Fibroblast of the conjunctiva (primary cell): ENCODE measurements around the gene MTUS2.
"Not testable (repeated sequence)": the region's sequence is repeated elsewhere in the genome, so short reads cannot be mapped to it uniquely, and the experiment has no call there.

Source experiments
- DNase-seq: peaks from one replicate; pipeline ENCODE4 v3.0.0-alpha.2; 2010; ENCODE audit warnings: low read depth

The MTUS2 gene

DNA sequence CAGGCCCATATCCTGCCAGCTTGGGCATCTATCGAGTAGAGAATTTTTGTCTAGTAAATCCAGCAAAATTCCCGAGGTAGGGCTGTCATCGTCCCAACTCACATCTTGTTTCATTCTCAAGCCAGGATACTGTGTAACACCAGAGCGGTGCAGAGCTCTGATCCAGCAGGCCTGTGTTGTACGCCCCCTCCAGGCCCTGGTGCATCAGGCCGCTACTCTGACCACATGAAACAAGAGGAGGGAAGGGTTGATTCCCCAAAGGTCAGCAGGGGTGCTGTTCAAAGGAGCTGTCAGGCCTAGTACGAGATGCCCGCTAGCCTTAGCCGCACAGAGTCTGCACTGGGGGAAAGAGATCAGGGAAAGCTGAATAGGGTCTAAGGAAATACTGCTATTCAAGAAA, 499.3 kb downstream of the MTUS2 start:
- DNase-seq, result no peak

DNA sequence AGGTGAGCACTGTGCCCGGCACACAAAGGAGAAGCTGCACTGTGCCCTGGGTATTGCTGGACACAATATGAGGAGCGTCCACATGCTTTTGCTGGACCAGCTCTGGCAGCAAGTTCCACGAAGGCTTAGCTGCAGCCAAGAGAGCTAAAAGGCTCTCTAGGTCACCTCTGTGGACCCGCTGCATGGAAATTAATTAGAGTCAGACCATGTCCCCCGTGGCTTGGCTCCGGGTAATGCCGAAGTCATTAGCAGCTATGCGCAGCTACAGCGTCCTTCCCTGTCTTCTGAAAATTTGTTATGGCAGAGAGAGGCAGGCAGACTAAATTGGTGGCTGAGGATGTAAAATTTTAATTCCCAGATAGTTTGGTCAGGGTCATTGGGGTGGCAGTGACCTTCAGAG, 503.8 kb downstream of the MTUS2 start:
- DNase-seq, result no peak

DNA sequence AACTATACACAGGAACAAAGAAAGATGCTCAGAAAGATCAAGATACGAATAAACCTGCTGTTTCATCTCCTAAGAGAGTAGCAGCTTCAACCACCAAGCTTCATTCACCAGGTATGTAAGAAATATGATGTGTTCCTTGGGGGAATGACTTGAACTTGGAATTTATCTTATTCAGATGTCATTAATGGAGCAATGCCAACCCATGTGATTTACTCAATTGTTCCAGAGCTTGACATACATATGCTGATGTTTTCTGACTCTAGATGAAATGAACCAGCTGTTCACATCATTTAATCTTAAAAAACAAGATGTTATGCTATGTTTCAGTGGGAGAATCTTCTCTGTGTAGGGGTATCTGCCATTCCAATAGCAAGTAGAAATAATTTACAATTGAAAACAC, 504.5 kb downstream of the MTUS2 start:
- no peak for DNase-seq

DNA sequence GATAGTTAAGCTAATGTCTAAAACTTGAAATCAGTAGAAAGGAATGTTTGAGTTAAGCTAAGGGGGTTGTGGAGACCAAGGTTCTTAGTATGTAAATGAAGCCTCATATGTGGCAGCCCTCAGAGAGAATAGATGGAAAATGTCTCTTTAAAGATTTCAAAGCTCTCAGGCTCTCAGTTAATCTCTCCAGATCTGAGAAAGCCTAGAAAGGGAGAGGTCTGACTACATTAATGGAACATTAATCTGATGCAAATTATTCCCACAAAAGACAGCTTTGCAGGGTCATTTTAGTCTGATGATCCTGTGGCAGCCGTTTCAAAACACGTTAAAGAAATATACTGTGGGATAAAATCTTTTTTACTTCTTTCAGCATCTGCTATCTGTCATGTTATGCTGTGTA, 508.4 kb downstream of the MTUS2 start:
- DNase-seq, result no peak

DNA sequence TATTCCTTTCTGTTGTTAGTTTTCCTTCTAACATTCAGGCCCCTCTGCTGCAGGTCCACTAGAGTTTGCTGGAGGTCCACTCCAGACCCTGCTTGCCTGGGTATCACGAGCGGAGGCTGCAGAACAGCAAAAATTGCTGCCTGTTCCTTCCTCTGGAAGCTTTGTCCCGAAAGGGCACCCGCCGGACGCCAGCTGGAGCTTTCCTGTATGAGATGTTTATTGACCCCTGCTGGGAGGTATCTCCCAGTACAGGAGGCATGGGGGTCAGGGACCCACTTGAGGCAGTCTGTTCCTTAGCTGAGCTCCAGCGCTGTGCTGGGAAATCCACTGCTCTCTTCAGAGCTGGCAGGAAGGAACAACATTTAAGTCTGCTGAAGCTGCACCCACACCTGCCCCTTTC, 516.2 kb downstream of the MTUS2 start:
- no peak for DNase-seq

DNA sequence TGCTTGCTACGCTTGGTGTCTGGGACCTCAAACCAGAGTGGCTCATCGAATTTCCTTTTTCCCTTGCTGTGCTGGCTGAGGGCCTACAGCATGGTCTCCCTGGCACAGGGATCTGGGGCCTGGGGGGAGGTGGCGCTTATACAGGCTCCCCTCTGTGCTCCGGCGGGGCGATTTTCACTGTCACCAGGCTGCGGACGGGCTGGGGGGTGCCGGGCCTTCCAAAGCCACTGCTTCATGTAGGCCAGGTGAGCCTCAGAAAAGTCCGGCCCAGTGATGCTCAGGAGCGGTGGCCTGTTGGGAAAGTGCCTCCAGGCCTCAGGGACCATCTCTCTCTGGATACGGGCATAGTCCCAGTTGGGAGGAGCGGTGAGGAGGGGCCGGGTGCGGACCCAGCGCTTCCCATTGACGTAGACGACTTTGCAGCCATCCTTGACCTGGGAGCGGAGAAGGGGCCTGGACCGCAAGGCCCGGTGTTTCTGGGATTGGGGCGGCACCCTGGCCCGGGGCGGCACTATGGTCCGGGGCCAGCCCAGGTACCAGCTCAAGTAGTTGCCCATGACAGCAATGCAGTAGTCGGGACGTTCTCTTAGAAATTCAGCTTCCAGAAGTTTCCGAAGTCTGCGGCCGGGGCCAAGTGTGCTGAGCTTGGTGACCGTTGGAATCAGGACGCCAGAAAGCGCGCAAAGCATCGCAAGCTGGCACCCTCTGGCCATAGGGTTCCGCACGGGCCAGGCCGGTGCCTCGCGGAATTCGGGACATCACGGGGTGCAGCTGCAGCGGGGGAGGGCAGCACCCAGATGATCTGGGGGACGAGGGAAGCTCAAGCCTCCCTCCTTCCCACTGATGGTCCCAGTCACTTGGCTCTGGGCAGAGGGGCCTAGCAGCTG, 519.5 kb downstream of the MTUS2 start:
- no peak for DNase-seq

DNA sequence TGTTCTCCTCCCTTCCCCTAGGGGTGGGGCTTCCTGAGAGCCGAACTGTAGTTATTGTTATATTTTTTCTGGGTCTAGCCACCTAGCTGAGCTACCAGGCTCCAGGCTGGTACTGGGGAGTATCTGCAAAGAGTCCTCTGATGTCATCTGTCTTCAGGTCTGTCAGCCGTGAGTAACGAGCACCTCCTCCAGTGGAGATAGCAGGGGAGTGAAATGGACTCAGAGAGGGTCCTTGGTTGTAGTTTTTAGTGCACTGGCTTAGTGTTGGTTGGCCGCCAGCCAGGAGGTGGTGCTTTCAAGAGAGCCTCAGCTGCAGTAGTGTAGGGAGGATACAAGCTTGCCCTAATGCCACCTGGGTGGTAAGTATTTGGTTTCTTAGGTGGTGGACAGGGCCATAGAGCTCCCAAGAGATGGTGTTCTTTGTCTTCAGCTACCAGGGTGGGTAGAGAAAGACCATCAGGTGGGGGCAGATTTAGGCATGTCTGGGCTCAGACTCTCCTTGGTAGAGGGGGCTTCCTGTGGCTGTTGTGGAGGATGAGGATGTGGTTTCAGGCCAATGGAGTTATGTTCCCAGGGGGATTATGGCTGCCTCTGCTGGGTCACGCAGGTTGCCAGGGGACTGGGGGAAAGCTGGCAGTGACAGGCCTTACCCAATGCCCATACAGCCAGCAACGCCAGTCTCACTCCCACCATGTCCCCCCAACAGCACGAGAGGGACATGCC, 525.9 kb downstream of the MTUS2 start:
- DNase-seq, result not testable (repeated sequence)

DNA sequence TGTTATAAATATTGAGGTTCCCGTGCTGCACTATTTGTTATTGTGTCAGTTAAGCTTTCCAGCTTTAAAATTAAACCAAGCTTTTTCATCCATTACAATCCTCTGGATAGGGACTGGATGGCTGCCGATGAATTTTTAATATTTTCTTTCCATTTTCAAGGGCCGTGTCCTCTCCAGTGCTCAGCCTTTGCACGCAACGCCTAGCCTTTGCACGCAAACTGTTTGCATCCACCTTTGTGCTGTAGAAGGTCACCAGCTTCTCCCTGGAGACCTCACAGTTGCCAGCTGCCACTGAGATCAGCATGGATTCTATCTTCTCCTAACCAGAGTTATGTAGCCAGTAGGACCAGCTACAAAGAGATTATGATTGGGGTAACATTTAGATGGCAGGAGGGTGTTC, 534.9 kb downstream of the MTUS2 start:
- DNase-seq, result no peak

DNA sequence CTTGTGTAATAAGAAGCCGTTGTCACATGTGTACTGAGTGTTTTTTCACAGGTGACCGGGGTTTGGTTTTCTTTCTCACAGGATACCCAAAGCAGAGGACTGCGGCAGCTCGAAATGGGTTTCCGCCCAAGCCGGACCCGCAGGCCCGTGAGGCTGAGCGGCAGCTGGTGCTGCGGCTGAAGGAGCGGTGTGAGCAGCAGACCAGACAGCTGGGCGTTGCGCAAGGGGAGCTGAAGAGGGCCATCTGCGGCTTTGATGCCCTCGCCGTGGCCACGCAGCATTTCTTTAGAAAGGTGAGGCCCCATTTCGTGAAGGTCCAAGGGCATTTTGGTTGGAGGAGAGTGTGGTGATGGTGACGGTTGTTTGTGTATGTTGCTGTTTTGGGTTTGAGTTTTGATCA, 539.0 kb downstream of the MTUS2 start:
- no peak for DNase-seq

DNA sequence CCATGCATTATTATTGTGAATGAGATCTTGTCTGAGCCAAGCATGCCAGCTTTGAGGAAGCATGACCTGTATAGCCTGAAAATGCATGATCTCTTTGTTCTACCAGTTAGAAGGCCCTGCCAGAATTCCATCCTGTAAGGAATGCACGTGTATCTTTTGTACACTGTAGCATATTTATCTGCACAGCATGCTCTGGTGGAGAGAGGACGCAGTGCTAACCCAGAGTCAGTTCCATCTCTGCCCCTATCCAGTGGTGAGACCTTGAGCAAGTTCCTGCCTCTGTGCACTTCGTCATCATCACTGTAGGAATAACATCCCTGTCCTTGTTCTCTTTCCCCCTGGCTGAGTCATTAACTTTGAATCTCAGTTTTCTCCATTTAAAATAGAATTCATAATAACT, 541.6 kb downstream of the MTUS2 start:
- DNase-seq, result no peak

DNA sequence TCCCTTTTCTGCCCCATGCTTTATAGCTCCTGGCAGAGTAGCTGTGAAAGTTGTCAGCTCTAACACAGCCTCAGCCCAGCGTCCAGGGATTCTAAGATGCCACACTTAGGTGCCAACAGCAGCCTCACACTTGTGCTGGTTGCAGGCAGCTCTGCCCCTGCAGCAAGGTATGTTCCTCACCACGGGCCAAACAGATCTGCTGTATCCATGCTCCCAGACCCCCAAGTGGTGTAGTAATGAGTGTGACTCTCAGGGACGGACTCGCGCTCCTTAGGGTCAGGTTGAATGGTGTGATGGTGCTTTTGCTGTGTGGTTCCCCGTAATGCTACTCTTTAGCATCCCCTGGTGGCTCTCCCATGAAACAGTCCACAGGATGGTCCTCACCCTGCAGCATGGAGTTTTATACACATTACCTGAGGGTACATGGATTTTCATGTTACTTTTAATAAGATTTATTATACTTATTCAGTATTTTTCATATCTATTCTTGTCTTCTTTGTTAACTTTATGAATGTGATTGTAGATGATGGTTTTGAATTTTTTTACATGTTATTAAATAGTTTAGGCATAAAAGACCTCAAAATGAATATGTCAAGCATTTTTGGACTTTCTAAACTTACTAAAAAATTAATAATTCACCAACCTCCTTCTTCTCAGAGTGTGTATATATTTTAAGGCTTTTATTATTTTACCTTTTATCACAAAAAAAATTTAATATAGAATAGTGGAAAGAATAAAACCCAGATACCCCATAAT, 542.9 kb downstream of the MTUS2 start:
- peak; percentile 37 for DNase-seq

DNA sequence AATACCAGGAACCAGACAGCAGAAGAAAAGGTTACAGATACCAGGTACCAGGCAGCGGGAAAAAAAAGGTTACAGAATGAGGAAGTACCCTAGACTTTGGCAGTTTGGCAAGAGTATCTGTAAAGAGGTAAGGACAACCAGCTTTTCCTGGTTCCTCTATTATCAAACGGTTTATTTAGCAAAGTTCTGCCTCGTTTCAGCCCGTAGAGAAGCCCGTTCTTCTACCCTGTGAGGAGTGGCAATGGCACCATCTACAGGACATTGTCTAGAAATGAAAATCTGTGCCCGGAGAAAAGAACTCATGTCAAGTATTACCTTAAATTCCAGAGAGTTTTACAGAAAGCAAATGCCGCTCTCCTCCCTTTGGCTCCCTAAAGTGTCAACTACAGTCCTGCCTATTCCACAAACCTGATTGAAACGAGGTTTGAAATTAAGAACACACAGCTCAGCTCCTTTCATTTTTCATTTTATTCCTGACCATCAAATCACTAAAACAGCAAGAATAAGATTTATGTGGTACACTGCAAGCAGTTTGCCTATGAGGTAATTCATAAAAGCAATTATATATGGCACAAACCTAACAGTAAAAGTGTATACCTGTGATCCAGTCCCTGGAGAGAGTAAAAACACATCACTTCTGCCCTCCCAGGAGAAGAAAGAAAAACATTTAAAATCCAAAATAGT, 549.1 kb downstream of the MTUS2 start:
- DNase-seq, result peak; percentile 30

DNA sequence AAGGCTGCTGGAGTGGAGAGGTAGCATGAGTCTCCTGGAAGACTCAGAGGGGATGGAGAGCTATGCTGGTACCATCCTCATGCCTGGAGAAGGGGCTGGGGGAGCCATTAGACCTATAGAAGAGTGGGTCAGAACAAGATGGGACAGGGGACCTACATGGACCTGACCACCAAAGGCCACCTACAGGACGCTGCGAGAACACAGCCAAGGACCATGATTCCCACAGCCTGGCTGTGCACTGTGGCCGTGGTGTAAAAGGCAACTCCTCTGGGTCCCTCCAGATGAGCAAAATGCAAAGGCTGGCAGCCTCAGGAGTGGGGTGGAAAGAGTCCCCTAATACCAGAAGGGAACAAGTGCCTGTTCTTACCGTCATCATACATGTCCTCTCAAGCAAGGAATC, 559.1 kb downstream of the MTUS2 start:
- DNase-seq, result no peak

DNA sequence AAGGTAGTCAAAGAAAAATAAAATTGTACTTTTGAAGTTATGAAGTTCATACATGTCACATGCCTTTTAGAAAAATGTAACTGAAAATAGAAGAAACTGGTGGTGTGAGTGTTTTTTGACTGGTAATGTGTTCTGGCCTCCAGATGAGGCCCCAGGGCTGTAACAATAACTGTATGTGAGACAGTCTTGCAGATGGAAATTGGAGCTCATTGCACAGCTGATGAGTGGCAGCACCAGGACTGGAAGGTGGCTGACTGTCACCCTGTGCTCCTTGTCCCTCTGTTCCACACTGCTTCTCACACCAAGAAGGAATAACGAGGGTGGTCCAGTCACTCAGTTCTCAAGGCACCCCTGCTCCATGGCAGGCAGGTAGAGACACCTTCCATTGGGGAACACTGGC, 559.7 kb downstream of the MTUS2 start:
- DNase-seq, result no peak

DNA sequence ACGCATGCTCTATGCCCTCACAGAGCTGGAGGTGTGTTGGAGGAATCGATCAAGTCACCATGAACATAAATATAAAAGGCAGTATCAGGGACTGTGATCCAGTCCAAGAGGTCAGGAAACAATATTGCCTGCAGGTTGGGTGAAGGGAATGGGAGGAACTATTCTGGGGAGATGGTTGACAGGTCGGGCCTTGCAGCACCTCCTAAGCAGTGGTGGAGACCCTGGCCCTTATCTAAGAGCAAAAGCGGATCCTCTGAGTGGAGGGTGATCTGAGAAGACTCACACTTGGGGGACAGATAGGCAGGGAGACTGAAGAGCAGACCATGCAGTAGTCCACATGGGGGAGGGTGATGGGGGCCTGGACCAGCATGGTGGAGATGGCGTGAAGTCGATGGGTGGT, 561.9 kb downstream of the MTUS2 start:
- DNase-seq, result no peak

DNA sequence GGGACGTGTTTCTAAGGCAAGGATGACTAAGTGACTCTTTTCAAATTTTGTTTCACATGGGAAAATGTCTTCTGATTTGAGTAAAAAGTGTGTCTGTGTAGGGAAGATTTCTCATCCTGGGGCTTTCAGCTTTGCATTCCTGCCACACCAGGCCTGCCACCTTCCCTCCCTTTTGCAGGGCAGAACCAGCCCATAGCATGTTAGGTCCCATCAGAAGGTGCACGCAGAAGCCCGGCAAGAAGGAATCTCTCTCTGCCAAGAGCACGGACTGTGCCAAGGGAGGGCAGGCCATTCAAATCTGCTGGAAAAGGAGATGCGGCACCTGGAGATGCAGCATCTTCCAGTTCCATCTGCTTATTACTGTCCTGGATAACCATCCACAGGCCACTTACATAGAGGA, 563.3 kb downstream of the MTUS2 start:
- no peak for DNase-seq

DNA sequence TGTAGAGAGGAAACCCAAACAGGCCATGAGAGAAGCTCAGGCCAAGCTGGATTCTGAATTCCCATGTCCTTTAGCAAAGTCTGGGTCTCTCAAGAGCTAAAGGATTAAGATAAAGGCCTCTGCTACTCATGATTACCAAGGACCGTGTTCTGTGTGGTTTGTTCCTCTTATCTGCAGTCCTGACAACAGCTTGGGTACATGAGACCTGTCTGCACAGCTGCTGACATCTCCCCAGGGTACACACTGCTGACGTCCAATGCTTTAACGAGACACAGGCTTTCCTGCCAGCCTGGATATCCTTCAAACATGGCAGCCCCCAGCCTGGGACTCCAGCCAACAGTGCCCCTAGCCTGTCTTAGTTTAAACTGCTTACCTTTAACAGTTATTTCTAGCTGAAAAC, 564.3 kb downstream of the MTUS2 start:
- no peak for DNase-seq

DNA sequence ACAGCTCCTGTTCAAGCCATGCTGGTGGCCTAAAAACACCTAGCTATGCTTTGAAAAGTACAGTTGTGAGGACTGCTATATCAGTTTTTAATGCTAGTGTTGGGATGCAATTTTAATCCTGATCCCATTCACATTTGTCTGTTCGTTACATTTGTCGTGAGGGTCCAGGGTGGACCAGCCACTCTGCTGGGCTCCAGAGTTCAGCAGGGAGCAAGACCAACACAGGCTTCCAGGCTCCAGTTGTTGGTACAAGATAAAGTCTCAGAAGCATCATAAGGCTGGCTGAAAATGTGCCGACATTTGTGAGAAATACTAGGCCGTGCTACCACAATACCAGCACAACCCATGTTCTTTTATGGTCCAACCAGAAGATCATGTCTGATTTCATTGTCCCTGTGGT, 564.7 kb downstream of the MTUS2 start:
- no peak for DNase-seq

DNA sequence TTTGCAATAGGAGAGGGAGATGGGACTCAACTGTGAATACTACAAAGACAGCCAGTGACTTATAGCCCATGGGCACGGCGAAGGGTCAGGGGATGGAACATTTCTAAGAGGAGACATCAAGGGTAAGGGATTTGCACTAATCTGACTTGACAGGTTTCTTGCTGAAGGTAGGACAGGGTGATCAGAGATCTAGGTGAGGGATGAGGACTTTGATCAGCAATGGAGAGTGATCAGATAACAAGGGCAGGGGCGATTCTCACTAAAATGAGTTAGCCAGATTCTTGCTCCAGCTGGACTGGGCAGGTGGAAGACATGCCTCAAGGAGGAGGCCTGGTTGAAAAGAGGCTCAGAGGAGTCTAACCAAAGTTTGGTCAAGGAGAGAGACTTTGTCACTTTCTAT, 566.1 kb downstream of the MTUS2 start:
- no peak for DNase-seq

DNA sequence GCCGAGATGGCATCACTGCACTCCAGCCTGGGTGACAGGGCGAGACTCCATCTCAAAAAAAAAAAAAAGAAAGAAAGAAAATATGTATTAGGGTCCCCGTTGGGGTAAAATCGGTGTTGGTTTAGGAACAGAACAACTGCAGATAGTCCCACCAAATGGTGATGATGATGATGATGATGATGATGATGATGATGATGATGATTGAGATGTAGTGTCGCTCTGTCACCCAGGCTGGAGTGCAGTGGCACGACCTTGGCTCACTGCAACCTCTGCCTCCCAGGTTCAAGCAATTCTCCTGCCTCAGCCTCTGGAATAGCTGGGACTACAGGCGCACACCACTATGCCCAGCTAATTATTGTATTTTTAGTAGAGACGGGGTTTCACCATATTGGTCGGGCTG, 570.5 kb downstream of the MTUS2 start:
- not testable (repeated sequence) for DNase-seq

DNA sequence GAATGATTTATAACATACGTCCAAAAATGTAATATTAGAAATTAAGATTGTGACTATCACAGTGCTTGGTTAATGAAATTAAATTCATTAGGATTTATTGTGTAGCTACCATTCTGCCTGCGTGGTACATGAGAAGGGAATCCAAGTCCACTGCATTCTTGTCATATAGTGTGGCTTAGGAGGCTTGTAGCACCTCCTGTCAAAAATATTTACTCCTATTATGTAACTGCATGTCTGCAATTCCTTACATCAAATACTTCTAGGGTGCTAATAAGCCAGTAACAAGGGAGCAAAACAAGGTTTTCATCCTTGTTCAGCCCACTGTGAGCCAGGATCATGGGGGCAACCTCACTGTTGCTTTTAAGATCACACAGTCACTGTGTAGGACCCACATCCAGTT, 576.3 kb downstream of the MTUS2 start:
- no peak for DNase-seq

DNA sequence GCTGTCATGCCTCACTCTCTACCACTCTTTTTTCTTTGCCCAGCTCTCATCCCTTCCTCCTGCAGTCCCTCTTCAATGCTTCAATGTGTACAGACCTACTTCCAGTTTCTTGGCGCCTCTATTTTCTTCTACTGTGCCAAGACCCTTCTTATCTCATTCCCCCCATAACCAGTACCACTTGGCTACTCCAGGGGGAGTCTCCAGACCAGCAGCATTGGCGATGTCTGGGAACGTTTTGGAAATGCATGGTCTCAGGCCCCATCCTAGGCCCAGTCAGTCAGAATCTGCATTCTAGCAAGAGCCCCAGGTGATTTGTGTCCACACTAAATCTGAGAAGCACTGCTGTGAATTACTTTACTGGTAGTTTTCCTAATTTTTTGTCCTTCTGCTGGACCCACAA, 577.1 kb downstream of the MTUS2 start:
- no peak for DNase-seq
